Hepatocyte (in vitro differentiated cells): ENCODE data around the gene FBXL7. TPM values are rescaled to one million over a fixed set of nuclear protein-coding genes. Genes with fewer than 3 reads are reported as not detected.

ENCODE experiments used
- DNase-seq: peaks from one replicate; pipeline ENCODE4 v3.0.0-alpha.2; 2016; ENCODE audit warnings: low spot score
- H2AFZ ChIP-seq: fragments of 200-600 bp; sonication (generic); 2 replicates; pipeline ENCODE4 v1.6.0; 2016; ENCODE audit warnings: antibody characterized with exemption, mild to moderate bottlenecking
- H3K27ac ChIP-seq: fragments of 200-600 bp; sonication (generic); 2 replicates; pipeline ENCODE4 v1.5.1; 2016; ENCODE audit warnings: mild to moderate bottlenecking
- H3K27me3 ChIP-seq: fragments of 200-600 bp; sonication (generic); 2 replicates; pipeline ENCODE4 v1.6.1; 2016
- H3K36me3 ChIP-seq: fragments of 200-600 bp; sonication (generic); replicated peaks from 2 replicates; pipeline ENCODE4 v1.5.1; 2016; ENCODE audit warnings: low read depth; ENCODE audit not compliant: insufficient read depth
- H3K4me1 ChIP-seq: fragments of 200-600 bp; sonication (generic); 2 replicates; pipeline ENCODE4 v1.5.1; 2016; ENCODE audit warnings: mild to moderate bottlenecking, moderate library complexity; ENCODE audit not compliant: insufficient read depth
- H3K4me2 ChIP-seq: fragments of 200-600 bp; sonication (generic); 2 replicates; pipeline ENCODE4 v1.6.0; 2016
- H3K4me3 ChIP-seq: fragments of 200-600 bp; sonication (generic); 2 replicates; pipeline ENCODE4 v1.5.1; 2016; ENCODE audit warnings: mild to moderate bottlenecking
- H3K79me2 ChIP-seq: fragments of 200-600 bp; sonication (generic); 2 replicates; pipeline ENCODE4 v1.6.0; 2017; ENCODE audit warnings: mild to moderate bottlenecking
- H3K9me2 ChIP-seq: fragments of 200-600 bp; sonication (generic); replicated peaks from 2 replicates; pipeline ENCODE4 v1.6.0; 2017; ENCODE audit warnings: mild to moderate bottlenecking; ENCODE audit not compliant: insufficient read depth
- H3K9me3 ChIP-seq: fragments of 200-600 bp; sonication (generic); 2 replicates; pipeline ENCODE4 v1.5.1; 2016; ENCODE audit warnings: low read depth, mild to moderate bottlenecking
- H4K20me1 ChIP-seq: fragments of 200-600 bp; sonication (generic); 2 replicates; pipeline ENCODE4 v1.6.0; 2016; ENCODE audit warnings: mild to moderate bottlenecking; ENCODE audit not compliant: insufficient read depth, poor library complexity, severe bottlenecking
- EZH2 ChIP-seq: fragments of 200-600 bp; sonication (generic); IDR thresholded peaks from 2 replicates; pipeline ENCODE4 v1.6.1; 2016; ENCODE audit warnings: antibody characterized with exemption, mild to moderate bottlenecking, borderline replicate concordance
- EZH2phosphoT487 ChIP-seq: fragments of 200-600 bp; sonication (generic); IDR thresholded peaks from one replicate; pipeline ENCODE4 v1.6.1; 2018; ENCODE audit warnings: antibody characterized with exemption, mild to moderate bottlenecking, low read depth, moderate library complexity; ENCODE audit not compliant: unreplicated experiment, severe bottlenecking
- WGBS: methylation state at CpG from one replicate; pipeline ENCODE4 v1.1.6; 2016; ENCODE audit warnings: low lambda C conversion rate; ENCODE audit errors: missing lambda C conversion rate; 5-methylcytosine and 5-hydroxymethylcytosine counted together
- polyA plus RNA-seq: library from polyadenylated mRNA; unstranded; fragments of >200 nt; fragmentation: Nextera tagmentation; extraction: Ambion mirVana; gene quantifications from 2 replicates; pipeline ENCODE4 v1.2.1, GENCODE V29; 2016
- total RNA-seq: library from RNA; depleted of rRNA; stranded (reverse); fragments of >200 nt; gene quantifications from 2 replicates; pipeline ENCODE4 v1.2.3, GENCODE V29; 2014
- TF ChIP-seq, protein P1 (sequence below): fragments of 200-600 bp; sonication (generic); IDR thresholded peaks from 2 replicates; pipeline ENCODE4 v1.5.1; 2016; ENCODE audit warnings: antibody characterized with exemption, mild to moderate bottlenecking; ENCODE audit not compliant: poor library complexity

Gene FBXL7
- total and polyA plus RNA-seq, 2 experiments from 2014 or later = 8.4 to 10.3 TPM

DNA sequence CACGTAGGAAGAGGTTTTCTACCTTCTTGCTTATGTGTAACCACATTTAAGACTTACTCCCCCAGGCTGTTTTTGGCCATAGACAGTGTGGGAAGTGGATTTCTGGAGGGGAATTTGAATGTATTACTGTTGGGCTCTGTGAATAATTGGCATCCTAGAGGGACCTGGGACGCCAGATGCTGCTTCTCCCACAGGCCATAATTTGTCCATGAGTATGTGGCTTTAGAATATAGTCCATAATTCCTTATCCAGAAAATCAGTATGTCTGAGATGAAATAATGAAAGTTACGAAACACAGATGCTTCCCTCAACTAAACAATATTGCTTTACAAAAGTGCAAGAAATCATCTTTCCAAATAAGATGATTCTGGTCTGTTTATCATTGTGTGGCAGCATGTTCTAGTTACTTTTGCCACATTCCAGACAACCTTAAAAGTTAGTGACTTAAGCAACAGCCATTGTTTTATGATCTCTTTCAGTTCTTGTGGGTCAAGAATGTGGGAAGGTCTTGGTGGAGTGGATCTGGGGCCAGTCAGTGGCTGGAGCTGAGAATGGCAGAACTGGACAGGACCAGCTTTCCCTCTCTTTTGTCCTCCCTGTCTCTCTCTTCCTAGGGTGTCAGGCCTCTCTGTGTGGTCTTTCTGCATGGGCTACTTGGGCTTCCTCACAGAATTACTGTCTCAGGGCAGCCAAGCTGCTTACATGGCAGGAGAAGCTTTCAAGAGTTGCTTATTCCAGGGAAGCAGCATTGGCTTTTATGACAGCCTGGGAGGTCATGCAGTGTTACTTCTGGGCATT is 79.4 kb downstream of the FBXL7 start:
- Histone ChIP-seq H3K9me3 (peaks cover under 1% of the 10 kb centered on the region), H3K79me2 (peaks cover 19% of the 10 kb centered on the region), H3K4me3 (no peak overlapping the region), H3K36me3 (no peaks in the 10 kb centered on the region), H2AFZ (no peak overlapping the region), H3K4me1 (no peaks in the 10 kb centered on the region), H3K27ac (no peak overlapping the region), H3K9me2 (no peaks in the 10 kb centered on the region), H3K4me2 (no peak overlapping the region), H4K20me1 (no peaks in the 10 kb centered on the region), H3K27me3 (no peaks in the 10 kb centered on the region)
- TF ChIP-seq EZH2phosphoT487 (no peak), EZH2 (no peak)
- TF ChIP-seq, protein P1, sequence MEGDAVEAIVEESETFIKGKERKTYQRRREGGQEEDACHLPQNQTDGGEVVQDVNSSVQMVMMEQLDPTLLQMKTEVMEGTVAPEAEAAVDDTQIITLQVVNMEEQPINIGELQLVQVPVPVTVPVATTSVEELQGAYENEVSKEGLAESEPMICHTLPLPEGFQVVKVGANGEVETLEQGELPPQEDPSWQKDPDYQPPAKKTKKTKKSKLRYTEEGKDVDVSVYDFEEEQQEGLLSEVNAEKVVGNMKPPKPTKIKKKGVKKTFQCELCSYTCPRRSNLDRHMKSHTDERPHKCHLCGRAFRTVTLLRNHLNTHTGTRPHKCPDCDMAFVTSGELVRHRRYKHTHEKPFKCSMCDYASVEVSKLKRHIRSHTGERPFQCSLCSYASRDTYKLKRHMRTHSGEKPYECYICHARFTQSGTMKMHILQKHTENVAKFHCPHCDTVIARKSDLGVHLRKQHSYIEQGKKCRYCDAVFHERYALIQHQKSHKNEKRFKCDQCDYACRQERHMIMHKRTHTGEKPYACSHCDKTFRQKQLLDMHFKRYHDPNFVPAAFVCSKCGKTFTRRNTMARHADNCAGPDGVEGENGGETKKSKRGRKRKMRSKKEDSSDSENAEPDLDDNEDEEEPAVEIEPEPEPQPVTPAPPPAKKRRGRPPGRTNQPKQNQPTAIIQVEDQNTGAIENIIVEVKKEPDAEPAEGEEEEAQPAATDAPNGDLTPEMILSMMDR = no peak
- 89% methylated on average over 3 of the region's 3 CpGs for WGBS
- no peak for DNase-seq

DNA sequence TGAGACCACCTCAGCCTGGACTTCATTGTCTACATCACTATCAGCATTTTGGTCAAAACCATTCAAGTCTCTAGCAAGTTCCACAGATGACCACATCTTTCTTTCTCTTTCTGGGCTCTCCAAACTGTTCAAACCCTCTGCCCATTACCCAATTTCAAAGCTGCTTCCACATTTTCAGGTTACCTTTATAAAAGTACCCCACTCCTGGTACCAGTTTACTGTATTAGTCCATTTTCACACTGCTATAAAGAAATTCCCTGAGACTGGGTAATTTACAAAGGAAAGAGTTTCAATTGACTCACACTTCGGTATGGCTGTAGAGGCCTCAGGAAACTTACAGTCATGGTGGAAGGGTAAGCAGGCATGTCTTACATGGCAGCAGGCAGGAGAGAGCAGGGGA is 84.5 kb downstream of the FBXL7 start:
- Histone ChIP-seq H3K36me3 (no peaks in the 10 kb centered on the region), H3K4me2 (no peak overlapping the region), H2AFZ (no peak overlapping the region), H4K20me1 (no peaks in the 10 kb centered on the region), H3K9me2 (no peaks in the 10 kb centered on the region), H3K4me1 (no peaks in the 10 kb centered on the region), H3K9me3 (peaks cover 4% of the 10 kb centered on the region), H3K4me3 (no peak overlapping the region), H3K27me3 (no peaks in the 10 kb centered on the region), H3K27ac (no peak overlapping the region), H3K79me2 (peaks cover 8% of the 10 kb centered on the region)
- 100% methylated on average over 1 of the region's 1 CpG for WGBS
- TF ChIP-seq, protein P1 = no peak
- TF ChIP-seq EZH2phosphoT487 (no peak), EZH2 (no peak)
- DNase-seq = no peak

DNA sequence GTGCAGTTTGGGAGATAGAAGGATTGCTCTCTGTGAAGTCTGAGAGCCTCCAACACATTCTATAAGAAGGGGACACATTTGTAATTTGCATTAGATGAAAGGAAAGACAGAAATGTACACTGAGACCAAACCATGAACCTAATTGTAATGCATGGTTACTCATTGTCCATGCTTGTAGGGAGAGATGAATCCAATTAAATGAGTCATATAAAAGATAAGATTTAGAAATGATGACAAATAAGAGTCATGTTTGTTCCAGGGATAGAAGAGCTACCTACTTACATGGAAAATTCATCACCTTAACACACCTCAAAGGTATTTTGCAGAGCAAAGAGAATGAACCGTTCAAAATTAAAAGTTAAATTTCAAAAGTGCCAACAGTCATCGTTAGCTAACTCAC is 85.1 kb downstream of the FBXL7 start:
- TF ChIP-seq EZH2 (no peak), EZH2phosphoT487 (no peak)
- TF ChIP-seq, protein P1 = no peak
- peaks cover 8% of the 10 kb centered on the region for H3K79me2 ChIP-seq
- no peaks in the 10 kb centered on the region for H4K20me1 ChIP-seq
- H3K9me2 ChIP-seq = no peaks in the 10 kb centered on the region
- H3K4me3 ChIP-seq = no peak overlapping the region
- no peak overlapping the region for H3K4me2 ChIP-seq
- no peaks in the 10 kb centered on the region for H3K36me3 ChIP-seq
- H3K27me3 ChIP-seq = no peaks in the 10 kb centered on the region
- DNase-seq = no peak
- H3K27ac ChIP-seq = no peak overlapping the region
- peaks cover 4% of the 10 kb centered on the region for H3K9me3 ChIP-seq
- H2AFZ ChIP-seq = no peak overlapping the region
- H3K4me1 ChIP-seq = no peaks in the 10 kb centered on the region
- 95% methylated on average over 2 of the region's 2 CpGs for WGBS
